ENCODE results near the gene ATP5PO.
A peak's percentile ranks its signal among the peaks of the same experiment; 100 is the strongest.
"Not testable (repeated sequence)": the region's sequence is repeated elsewhere in the genome, so short reads cannot be mapped to it uniquely, and the experiment has no call there.

Gene ATP5PO

GRCh38 chr21:33940164-33940880 lies 24.7 kb upstream of the ATP5PO start:
- no peak for DNase-seq

GRCh38 chr21:33939226-33939625 lies 23.6 kb upstream of the ATP5PO start:
- DNase-seq: no peak

GRCh38 chr21:33938381-33938780 lies 22.8 kb upstream of the ATP5PO start:
- DNase-seq: no peak

DNA sequence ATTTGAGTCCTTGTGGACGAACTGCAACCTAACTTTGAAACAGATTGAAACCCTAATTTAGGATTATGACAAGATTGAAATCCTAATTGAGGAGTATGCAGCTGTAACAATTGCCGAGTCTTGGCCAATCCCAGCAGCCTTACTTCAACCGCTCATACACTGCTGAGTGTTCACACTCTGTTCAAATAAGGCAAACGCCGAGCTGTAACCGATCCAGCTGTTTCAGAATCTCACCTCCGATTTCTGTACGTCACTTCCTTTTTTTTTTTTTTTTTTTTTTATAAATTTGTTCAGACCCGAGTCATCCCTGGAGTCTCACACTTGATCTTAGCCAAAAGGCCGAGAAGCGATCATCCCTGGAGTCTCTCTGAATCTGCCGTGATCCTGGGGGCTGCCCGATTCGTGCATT lies 22.3 kb upstream of the ATP5PO start:
- no peak for DNase-seq

GRCh38 chr21:33937146-33937545 lies 21.5 kb upstream of the ATP5PO start:
- no peak for DNase-seq

DNA sequence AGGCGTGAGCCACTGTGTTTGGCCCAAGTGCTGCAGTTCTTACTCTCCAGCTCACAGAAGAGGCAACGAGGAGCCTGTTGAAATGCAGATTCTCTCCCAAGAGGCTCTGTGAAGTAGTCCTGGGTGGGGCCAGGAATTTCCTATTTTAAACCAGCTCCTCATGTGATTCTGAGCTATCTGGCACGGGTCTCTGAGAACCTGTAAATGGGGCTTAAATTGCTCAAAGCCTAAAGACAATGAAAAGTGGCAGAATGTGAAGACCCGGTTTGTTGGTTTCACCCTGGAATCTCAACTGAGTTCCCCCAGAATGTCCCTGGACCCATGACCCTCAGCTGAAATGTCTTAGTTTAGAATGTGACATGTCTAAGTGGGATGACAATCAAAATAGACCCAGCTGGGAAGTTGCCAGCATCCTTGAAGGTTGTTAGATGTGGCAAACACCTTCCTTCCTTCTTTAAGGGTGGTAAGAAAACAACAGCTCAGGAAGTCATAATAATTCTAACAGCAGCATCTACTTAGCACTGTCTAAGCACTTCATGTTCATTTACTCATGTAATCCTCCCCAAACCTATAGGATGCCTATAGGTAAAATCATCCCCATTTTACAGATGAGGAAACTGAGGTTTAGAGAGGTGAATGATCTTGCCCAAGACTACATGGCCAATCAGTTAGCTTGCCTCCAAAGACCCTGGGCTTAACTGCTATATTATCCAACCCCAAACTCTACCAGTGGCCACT lies 20.9 kb upstream of the ATP5PO start:
- no peak for DNase-seq

GRCh38 chr21:33932731-33933130 lies 17.1 kb upstream of the ATP5PO start:
- DNase-seq: no peak

DNA sequence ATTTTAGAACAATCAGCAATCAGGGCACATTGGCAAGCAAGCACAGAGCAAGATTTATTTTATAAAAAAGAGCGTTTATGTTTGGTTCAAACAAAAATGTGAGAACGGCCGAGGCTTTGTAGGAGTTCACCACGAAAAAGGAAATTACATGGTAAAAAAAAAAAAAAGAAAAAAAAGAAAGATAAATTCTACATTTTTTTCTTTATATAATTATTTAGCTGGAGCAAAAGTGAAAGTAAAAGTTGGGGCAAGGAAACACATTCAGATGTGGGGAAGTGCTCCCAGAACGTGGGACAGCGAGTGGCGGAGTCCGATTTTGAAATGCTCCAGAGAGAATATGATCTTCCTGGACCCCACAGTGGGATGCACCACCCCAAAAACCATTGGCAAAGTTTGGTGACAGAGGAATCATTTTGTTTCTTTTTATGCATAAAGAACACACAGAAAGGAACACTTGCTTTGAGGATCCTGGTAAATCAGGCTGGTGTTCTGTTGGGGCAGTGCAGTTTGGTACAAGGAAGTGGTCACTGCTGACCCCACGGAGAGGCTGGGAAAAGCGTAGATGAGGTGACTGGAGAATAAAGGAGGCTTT lies 16.3 kb upstream of the ATP5PO start:
- DNase-seq: no peak

DNA sequence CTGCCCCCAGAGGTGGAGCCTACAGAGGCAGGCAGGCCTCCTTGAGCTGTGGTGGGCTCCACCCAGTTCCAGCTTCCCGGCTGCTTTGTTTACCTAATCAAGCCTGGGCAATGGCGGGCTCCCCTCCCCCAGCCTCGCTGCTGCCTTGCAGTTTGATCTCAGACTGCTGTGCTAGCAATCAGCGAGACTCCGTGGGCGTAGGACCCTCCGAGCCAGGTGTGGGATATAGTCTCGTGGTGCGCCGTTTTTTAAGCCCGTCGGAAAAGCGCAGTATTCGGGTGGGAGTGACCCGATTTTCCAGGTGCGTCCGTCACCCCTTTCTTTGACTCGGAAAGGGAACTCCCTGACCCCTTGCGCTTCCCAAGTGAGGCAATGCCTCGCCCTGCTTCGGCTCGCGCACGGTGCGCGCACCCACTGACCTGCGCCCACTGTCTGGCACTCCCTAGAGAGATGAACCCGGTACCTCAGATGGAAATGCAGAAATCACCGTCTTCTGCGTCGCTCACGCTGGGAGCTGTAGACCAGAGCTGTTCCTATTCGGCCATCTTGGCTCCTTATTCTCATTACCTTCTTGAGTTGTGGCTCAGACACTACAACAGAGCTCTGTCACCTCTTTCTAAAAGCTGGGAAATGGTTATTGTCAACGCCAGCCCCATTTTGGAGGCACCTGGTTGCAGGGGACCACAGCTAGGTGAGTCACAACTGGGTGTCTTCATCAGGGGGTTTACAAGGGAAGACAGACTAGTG lies 15.6 kb upstream of the ATP5PO start:
- peak; percentile 15 for DNase-seq

DNA sequence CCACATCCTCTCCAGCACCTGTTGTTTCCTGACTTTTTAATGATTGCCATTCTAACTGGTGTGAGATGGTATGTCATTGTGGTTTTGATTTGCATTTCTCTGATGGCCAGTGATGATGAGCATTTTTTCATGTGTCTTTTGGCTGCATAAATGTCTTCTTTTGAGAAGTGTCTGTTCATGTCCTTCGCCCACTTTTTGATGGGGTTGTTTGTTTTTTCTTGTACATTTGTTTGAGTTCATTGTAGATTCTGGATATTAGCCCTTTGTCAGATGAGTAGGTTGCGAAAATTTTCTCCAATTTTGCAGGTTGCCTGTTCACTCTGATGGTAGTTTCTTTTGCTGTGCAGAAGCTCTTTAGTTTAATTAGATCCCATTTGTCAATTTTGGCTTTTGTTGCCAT lies 10.6 kb upstream of the ATP5PO start:
- not testable (repeated sequence) for DNase-seq

DNA sequence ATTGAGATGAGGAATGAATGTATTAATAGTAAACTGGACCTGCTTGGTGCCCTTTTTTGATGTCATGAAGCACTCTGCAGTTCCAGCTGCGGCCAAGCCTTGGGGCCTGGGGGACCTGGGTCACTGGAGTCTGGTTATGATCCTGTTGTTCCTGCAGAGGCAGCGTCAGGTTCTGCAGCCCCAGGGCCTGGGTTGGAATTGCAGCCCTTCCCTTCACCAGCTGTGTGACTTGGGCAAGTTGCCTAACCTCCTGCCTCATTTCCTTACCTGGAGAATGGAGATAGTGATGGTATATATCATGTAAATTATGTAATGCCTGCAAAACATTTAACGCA lies 9.1 kb upstream of the ATP5PO start:
- DNase-seq: no peak

DNA sequence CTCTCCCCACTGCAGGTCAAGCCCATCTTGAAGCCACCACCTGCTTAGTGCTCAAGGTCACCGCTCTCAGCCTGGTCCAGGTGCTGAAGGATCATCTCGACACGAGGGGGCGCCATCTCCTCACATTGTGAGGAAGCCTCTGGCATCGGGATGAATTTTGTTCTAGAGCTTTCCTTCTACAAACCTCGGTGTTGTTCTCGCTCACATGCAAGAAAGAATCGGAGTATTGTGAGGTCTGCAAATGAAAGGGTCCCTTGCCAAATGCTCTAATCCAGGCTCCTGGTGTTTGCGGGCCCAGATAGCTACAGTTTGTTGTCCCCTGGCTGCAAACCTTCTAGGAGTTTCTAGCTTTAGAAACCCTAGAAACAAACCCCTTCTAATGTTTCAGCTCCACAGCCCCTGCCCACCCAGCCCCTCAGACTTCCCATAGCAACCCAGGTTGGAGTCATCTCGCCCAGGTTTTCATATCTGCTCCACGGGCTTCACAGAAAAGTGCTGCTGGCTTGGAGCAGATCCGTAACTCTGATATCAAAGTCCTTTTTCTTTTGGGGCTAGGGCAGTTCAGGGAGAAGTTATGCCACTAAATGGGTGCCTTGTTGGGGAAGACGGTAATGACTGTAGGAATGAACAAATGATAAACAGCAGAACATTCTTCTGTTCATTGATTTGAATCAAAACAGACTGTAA lies 8.6 kb upstream of the ATP5PO start:
- DNase-seq: peak; percentile 65

DNA sequence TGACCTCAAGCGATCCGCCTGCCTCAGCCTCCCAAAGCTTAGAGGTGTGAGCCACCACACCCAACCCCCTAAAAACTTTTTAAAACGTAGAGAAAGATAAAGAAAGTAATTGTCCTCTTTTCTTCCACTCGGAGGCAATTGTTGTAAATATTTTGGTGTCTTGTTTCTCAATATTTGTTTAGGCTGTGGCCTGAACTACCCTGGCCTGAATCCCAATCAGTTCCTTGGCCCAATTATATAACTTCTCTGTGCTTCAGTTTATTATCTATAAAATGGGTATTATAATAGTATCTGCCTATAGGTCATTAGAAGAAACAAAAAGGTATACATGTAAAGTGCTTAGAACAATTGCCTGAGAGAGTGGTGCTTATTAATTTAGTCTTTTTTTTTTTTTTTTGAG lies 1.8 kb upstream of the ATP5PO start:
- DNase-seq: no peak

DNA sequence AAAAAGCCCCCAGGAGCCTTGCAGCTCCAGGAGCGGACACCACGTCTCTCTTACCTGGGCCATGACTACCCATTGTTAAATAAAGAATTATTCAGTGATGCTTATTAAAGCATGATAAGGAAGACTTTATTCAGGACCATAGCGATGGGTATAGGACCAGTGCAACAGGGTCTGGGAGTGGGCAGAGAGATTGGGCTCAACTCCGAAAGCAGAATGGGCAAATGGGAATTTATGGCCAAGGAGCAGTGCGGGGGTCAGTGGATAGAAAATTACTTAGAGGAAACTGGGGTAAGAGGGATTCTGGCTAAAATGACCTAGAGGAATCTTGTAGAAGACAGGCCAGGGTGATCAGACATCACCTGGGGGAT lies 580 bp upstream of the ATP5PO start:
- no peak for DNase-seq

GRCh38 chr21:33914188-33914587 lies 1.4 kb downstream of the ATP5PO start:
- DNase-seq: no peak

DNA sequence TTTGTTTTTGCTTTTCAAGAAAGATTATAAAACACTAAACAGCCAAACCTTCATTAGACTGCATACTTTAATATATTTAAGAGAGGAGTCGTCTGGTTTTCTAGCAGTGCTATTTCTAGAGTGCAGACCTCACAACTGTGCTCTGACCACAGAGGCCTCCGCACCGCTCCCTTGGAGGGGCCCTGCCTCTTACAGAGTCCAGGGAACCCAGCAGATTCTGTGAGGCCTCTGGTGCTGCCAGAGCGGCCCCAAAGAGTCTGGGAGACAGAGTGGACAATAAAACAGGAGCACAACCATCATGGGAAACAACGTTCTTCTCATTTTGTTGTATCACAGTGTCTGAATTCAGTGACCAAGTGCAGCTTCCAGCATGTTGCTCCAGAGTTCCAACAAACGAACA lies 5.8 kb downstream of the ATP5PO start:
- DNase-seq: no peak

- DNase-seq: no peak
Measured at GRCh38 chr21:33908760-33909159, 6.8 kb downstream of the ATP5PO start.

- no peak for DNase-seq
Measured at GRCh38 chr21:33904041-33904440, 11.6 kb downstream of the ATP5PO start.

DNA sequence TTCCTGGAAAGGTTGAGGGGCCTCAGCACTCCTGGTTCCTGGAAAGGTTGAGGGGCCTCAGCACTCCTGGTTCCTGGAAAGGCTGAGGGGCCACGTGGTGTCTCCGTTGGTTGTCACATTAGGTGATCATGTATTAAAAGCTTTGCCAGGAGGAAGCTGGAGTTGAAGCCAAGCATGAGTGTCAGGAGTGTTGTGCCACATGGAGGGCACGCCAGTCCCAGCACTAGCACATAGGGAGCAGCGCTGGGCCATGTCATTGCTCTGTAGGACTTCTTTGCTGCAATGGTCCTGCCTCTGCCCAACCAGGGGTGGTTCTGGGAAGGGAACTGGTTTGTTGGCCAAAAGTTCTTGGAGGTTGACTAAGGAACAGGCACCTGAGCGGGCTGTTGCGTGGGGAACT lies 13.3 kb downstream of the ATP5PO start:
- no peak for DNase-seq

- DNase-seq: no peak
Measured at GRCh38 chr21:33901412-33902288, 14.0 kb downstream of the ATP5PO start.

GRCh38 chr21:33899199-33899598 lies 16.4 kb downstream of the ATP5PO start:
- no peak for DNase-seq

GRCh38 chr21:33898586-33898985 lies 17.0 kb downstream of the ATP5PO start:
- no peak for DNase-seq
